Ascending aorta (tissue), 2 donors: ENCODE results near the gene TNFRSF4. TPM values are rescaled to one million over a fixed set of nuclear protein-coding genes. Genes with fewer than 3 reads are reported as not detected.

Experiments
- DNase-seq, 2 donors: peaks; one replicate each; pipeline ENCODE4 v3.0.0-alpha.2; 2019; ENCODE audit warnings: low spot score in 2 of 2
- H3K27ac ChIP-seq, 2 donors: fragments of 200-600 bp; sonication (generic); one replicate each; pipeline ENCODE4 v1.5.1; 2016 to 2017; ENCODE audit warnings: mild to moderate bottlenecking in 1 of 2
- H3K27me3 ChIP-seq: fragments of 200-600 bp; sonication (generic); one replicate; pipeline ENCODE4 v1.5.1; 2017
- H3K36me3 ChIP-seq, 2 donors: fragments of 200-600 bp; sonication (generic); one replicate each; pipeline ENCODE4 v1.5.1; 2016
- H3K4me1 ChIP-seq, 2 donors: fragments of 200-600 bp; sonication (generic); one replicate each; pipeline ENCODE4 v1.5.1; 2016 to 2017; ENCODE audit warnings: mild to moderate bottlenecking in 1 of 2
- H3K4me3 ChIP-seq, 2 donors: fragments of 200-600 bp; sonication (generic); one replicate each; pipeline ENCODE4 v1.5.1; 2016 to 2017; ENCODE audit warnings: mild to moderate bottlenecking in 1 of 2
- H3K9me3 ChIP-seq, 2 donors: fragments of 200-600 bp; sonication (generic); one replicate each; pipeline ENCODE4 v1.5.1; 2016
- intact Hi-C: fragments of 100-400 bp; cut with DNase I; formaldehyde crosslinking; loops from one replicate; pipeline ENCODE4 v1.15.1; 2023
- total RNA-seq: library from RNA; depleted of rRNA; stranded (reverse); fragments of >200 nt; gene quantifications from one replicate; pipeline ENCODE4 v1.1.0, GENCODE V29; 2016
- TF ChIP-seq, protein P1 (sequence below), 3 experiments: fragments of 200-600 bp in 2 of 3; fragments of 450-650 bp in 1 of 3; sonication (generic) in 2 of 3; IDR thresholded peaks; one replicate each; pipeline ENCODE4 v1.5.1; 2016 to 2019; ENCODE audit warnings: antibody characterized with exemption in 3 of 3, mild to moderate bottlenecking in 1 of 3, moderate library complexity in 1 of 3

TNFRSF4 gene
- total RNA-seq, 1 donor from 2014 or later: 4.8 TPM

DNA sequence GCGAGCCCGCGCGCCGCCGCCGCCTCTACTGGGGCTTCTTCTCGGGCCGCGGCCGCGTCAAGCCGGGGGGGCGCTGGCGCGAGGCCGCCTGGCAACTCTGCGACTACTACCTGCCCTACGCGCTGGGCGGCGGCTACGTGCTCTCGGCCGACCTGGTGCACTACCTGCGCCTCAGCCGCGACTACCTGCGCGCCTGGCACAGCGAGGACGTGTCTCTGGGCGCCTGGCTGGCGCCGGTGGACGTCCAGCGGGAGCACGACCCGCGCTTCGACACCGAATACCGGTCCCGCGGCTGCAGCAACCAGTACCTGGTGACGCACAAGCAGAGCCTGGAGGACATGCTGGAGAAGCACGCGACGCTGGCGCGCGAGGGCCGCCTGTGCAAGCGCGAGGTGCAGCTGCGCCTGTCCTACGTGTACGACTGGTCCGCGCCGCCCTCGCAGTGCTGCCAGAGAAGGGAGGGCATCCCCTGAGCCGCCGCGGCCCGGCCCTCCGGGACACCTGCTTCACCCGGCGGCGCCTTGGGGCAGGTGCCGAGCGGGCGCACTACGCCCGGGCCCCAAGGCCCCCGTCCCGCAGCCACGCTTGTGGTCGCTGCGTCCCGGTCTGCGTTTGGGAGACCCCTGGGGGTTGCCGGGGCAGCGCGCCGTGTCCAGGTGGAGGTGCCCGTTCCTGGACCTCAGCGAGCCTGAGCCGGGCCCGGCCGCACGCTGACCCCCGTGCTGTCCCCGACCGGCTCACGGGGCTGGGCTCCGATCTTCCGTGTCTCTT is 19.0 kb upstream of the TNFRSF4 start:
- TF ChIP-seq, protein P1, sequence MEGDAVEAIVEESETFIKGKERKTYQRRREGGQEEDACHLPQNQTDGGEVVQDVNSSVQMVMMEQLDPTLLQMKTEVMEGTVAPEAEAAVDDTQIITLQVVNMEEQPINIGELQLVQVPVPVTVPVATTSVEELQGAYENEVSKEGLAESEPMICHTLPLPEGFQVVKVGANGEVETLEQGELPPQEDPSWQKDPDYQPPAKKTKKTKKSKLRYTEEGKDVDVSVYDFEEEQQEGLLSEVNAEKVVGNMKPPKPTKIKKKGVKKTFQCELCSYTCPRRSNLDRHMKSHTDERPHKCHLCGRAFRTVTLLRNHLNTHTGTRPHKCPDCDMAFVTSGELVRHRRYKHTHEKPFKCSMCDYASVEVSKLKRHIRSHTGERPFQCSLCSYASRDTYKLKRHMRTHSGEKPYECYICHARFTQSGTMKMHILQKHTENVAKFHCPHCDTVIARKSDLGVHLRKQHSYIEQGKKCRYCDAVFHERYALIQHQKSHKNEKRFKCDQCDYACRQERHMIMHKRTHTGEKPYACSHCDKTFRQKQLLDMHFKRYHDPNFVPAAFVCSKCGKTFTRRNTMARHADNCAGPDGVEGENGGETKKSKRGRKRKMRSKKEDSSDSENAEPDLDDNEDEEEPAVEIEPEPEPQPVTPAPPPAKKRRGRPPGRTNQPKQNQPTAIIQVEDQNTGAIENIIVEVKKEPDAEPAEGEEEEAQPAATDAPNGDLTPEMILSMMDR (IDR thresholded peaks at IDR 0.05): no peak
- H3K9me3 ChIP-seq: no peaks in the 10 kb centered on the region
- DNase-seq: no peak
- intact Hi-C loops: loop anchor here (1.0 to 5.0 kb wide), 5 partner anchors 40 to 231 kb away; partner anchors contain the start of genes ACAP3, AURKAIP1, C1orf159 and HES4
- H3K4me1 ChIP-seq: peaks cover 23% of the 10 kb centered on the region in 2 donors
- H3K27me3 ChIP-seq: no peaks in the 10 kb centered on the region
- H3K4me3 ChIP-seq: peak overlapping the region; percentile 52 to 60
- H3K36me3 ChIP-seq: peaks cover 6 to 11% of the 10 kb centered on the region in 2 donors
- H3K27ac ChIP-seq: no peak overlapping the region

DNA sequence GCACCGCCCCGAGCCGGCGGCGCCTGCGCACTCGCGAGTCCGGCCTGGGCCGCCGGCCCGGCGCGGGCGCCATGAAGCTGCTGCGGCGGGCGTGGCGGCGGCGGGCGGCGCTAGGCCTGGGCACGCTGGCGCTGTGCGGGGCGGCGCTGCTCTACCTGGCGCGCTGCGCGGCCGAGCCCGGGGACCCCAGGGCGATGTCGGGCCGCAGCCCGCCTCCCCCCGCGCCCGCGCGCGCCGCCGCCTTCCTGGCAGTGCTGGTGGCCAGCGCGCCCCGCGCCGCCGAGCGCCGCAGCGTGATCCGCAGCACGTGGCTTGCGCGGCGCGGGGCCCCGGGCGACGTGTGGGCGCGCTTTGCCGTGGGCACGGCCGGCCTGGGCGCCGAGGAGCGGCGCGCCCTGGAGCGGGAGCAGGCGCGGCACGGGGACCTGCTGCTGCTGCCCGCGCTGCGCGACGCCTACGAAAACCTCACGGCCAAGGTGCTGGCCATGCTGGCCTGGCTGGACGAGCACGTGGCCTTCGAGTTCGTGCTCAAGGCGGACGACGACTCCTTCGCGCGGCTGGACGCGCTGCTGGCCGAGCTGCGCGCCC is 18.3 kb upstream of the TNFRSF4 start, which contains the start of gene B3GALT6:
Gene B3GALT6 (plus strand): TSS at position 30 of the 588 bp plus-strand sequence. CDS start 42 bp downstream, at position 72.
- H3K4me1 ChIP-seq: peaks cover 23% of the 10 kb centered on the region in 2 donors

DNA sequence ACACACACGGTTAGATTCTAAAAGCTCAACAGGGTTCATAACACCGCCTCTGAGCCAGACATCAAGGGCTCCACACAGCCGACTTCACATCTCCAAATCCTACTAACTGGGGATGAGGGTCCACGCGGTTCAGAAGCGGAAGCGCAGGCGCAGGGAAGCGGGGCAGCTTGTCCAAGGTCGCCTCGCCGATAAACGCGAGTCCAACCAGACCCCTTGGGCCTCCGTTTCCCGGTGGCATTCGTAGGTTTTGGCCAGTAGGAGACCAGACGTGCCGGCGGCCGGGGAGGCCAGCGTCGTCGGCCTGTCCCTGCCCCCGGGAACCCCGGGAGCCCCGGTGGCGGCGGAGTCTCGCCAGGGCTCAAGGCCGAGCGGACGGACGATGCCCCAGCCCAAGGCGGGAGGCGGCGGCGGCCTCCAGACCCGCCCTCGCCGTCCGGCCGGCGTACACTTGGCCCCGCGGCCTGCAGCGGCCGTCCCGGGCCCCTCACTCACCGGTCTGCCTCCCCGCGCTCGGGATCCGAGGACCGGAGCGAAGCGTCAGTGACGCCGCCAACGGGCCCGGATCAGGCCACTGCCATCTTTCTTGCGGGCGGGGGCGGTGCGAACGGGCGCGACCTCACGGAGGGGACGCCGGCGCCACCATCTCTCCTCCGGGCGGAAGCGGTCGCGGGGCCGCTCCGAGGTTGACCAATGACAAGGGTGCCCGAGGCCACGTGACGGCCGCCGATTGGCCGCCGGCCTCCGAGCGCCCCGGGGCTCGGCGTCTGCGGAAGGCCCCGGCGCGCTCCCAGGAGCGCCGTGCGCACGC is 17.7 kb upstream of the TNFRSF4 start, which contains the start of gene SDF4:
Gene SDF4 (minus strand): TSS at position 602 of the 808 bp plus-strand sequence. CDS start 3,229 bp downstream, outside the sequence.
- Histone ChIP-seq H3K9me3 (no peaks in the 10 kb centered on the region), H3K4me1 (peaks cover 23% of the 10 kb centered on the region in 2 donors), H3K27ac (peak within 1 kb of the TSS; percentile 89 to 94), H3K27me3 (no peaks in the 10 kb centered on the region), H3K4me3 (peak within 1 kb of the TSS; percentile 91 to 95), H3K36me3 (peaks cover 20 to 25% of the 10 kb centered on the region in 2 donors)
- peak; percentile 77 to 98 for DNase-seq
- TF ChIP-seq, protein P1 (IDR thresholded peaks at IDR 0.05): no peak
- intact Hi-C loops: loop anchor here (1.0 to 5.0 kb wide), 5 partner anchors 41 to 229 kb away; partner anchors contain the start of genes ACAP3, AURKAIP1, C1orf159 and HES4

More for the DNA sequence above, 18.3 kb upstream of the TNFRSF4 start, which contains the start of gene B3GALT6:
- peaks cover 13 to 18% of the 10 kb centered on the region in 2 donors for H3K36me3 ChIP-seq
- H3K27ac ChIP-seq: peak within 1 kb of the TSS; percentile 89 to 94
- DNase-seq: no peak
- no peaks in the 10 kb centered on the region for H3K9me3 ChIP-seq
- no peaks in the 10 kb centered on the region for H3K27me3 ChIP-seq
- TF ChIP-seq, protein P1 (IDR thresholded peaks at IDR 0.05): no peak
- intact Hi-C loops: loop anchor here (1.0 to 5.0 kb wide), 5 partner anchors 40 to 230 kb away; partner anchors contain the start of genes ACAP3, AURKAIP1, C1orf159 and HES4
- H3K4me3 ChIP-seq: peak within 1 kb of the TSS; percentile 91 to 95

DNA sequence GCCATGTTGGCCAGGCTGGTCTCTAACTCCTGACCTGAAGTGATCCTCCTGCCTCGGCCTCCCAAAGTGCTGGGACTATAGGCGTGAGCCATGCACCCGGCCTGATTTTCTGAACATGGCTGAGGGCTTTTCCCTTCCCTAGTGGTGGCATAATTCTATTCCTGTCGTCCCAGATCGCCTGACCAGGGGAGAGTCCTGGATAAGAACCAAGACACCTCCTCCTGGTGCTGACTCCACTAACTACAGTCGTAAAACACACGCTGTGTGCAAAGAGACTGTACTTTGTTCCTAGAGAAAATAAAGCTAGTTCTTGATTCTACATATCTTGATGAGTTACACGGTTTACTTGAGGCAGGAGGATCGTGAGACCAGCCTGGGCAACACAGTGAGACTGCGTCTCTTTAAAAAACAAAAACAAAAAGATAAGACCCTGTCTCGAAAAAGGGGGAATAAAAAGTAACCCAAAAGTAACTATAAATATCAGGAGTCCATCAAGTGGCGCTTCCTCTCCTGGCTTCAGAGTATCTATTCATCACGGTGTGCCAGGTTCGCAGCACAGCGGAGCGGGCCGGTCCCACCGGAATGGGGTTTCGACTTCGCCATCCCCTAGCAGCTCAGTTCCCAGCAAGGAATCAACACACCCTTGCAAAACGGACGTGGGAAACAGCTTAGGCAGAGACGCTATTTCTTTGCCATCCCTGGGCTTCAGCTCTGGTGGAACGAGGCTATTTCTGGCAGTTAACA is 16.9 kb upstream of the TNFRSF4 start:
- Histone ChIP-seq H3K27me3 (no peaks in the 10 kb centered on the region), H3K36me3 (peaks cover 22 to 33% of the 10 kb centered on the region in 2 donors), H3K9me3 (no peaks in the 10 kb centered on the region), H3K4me1 (peaks cover 23% of the 10 kb centered on the region in 2 donors), H3K27ac (peak overlapping the region; percentile 89 to 94), H3K4me3 (peak overlapping the region; percentile 91 to 95)
- TF ChIP-seq, protein P1 (IDR thresholded peaks at IDR 0.05): no peak
- DNase-seq: no peak
- intact Hi-C loops: loop anchor here (5.0 kb wide), 2 partner anchors 76 to 229 kb away; partner anchors contain the start of genes ACAP3, HES4 and PUSL1
